GM23338 (cell line): Measurements from ENCODE around the gene FAM120A.

Source experiments
- TF ChIP-seq, protein P1 (sequence below), 2 experiments: fragments of 200-600 bp in 1 of 2; sonication (generic) in 1 of 2; conservative IDR thresholded peaks; 2 replicates each; pipeline versions ENCODE4 v1.5.1 to v1.6.1; 2016 to 2017; ENCODE audit warnings: antibody characterized with exemption in 2 of 2, low read depth in 2 of 2, mild to moderate bottlenecking in 2 of 2, moderate library complexity in 1 of 2
- TF ChIP-seq, protein P2 (sequence below): IDR thresholded peaks from one replicate; pipeline ENCODE4 v1.6.1; 2018; ENCODE audit warnings: antibody characterized with exemption; ENCODE audit not compliant: unreplicated experiment

DNA sequence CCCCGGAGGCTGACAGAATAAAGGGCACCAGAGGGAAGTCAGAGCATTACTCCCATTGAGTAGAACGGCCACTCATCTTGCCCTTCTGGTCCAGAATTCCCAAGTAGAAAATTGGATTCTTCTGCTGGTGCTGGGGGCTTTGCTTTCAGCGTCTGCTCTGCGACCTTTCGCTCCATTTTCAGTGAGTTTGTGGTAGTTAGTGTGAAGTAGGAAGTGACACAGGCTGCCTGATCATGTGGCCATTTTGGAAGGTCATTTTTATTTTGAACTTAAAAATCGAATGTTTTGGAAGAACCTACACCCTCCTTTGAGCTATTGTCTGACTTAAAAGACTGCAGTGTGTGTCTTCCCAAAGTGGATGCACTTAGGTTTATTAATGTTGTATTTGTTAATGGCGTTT, 58.6 kb downstream of the FAM120A start:
- TF ChIP-seq, protein P1, sequence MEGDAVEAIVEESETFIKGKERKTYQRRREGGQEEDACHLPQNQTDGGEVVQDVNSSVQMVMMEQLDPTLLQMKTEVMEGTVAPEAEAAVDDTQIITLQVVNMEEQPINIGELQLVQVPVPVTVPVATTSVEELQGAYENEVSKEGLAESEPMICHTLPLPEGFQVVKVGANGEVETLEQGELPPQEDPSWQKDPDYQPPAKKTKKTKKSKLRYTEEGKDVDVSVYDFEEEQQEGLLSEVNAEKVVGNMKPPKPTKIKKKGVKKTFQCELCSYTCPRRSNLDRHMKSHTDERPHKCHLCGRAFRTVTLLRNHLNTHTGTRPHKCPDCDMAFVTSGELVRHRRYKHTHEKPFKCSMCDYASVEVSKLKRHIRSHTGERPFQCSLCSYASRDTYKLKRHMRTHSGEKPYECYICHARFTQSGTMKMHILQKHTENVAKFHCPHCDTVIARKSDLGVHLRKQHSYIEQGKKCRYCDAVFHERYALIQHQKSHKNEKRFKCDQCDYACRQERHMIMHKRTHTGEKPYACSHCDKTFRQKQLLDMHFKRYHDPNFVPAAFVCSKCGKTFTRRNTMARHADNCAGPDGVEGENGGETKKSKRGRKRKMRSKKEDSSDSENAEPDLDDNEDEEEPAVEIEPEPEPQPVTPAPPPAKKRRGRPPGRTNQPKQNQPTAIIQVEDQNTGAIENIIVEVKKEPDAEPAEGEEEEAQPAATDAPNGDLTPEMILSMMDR (conservative IDR thresholded peaks at IDR 0.05; ENCODE audit: low read depth in 2 of 2), result no peak
- TF ChIP-seq, protein P2, sequence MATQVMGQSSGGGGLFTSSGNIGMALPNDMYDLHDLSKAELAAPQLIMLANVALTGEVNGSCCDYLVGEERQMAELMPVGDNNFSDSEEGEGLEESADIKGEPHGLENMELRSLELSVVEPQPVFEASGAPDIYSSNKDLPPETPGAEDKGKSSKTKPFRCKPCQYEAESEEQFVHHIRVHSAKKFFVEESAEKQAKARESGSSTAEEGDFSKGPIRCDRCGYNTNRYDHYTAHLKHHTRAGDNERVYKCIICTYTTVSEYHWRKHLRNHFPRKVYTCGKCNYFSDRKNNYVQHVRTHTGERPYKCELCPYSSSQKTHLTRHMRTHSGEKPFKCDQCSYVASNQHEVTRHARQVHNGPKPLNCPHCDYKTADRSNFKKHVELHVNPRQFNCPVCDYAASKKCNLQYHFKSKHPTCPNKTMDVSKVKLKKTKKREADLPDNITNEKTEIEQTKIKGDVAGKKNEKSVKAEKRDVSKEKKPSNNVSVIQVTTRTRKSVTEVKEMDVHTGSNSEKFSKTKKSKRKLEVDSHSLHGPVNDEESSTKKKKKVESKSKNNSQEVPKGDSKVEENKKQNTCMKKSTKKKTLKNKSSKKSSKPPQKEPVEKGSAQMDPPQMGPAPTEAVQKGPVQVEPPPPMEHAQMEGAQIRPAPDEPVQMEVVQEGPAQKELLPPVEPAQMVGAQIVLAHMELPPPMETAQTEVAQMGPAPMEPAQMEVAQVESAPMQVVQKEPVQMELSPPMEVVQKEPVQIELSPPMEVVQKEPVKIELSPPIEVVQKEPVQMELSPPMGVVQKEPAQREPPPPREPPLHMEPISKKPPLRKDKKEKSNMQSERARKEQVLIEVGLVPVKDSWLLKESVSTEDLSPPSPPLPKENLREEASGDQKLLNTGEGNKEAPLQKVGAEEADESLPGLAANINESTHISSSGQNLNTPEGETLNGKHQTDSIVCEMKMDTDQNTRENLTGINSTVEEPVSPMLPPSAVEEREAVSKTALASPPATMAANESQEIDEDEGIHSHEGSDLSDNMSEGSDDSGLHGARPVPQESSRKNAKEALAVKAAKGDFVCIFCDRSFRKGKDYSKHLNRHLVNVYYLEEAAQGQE, result no peak
